MV-4-11 (cell line): ENCODE results near the gene PPP2R5B.
A peak's percentile ranks its signal among the peaks of the same experiment; 100 is the strongest.

Experiments
- DNase-seq: peaks from one replicate; lab custom pipeline; 2025; lab: John Stamatoyannopoulos, UW

The PPP2R5B gene

GRCh38 chr11:64929625-64930024, 5.1 kb downstream of the PPP2R5B start:
- no peak for DNase-seq

GRCh38 chr11:64930340-64930739, 5.9 kb downstream of the PPP2R5B start:
- DNase-seq: no peak

GRCh38 chr11:64931290-64931689, 6.8 kb downstream of the PPP2R5B start:
- DNase-seq: no peak

- no peak for DNase-seq
Measured at GRCh38 chr11:64932324-64932723, 7.8 kb downstream of the PPP2R5B start.

- no peak for DNase-seq
Measured at GRCh38 chr11:64933213-64933934, 8.9 kb downstream of the PPP2R5B start.

- DNase-seq: no peak
Measured at GRCh38 chr11:64933935-64934681, 9.6 kb downstream of the PPP2R5B start.

GRCh38 chr11:64934682-64935358, 10.3 kb downstream of the PPP2R5B start:
- DNase-seq: no peak

GRCh38 chr11:64935359-64936081, 11.0 kb downstream of the PPP2R5B start, which contains the start of gene GPHA2:
TSS of gene GPHA2 (minus strand) at chr11:64935893. CDS start at chr11:64935460, 433 bp downstream.
- no peak for DNase-seq

- DNase-seq: no peak
Measured at GRCh38 chr11:64936539-64936938, 12.1 kb downstream of the PPP2R5B start.

- DNase-seq: peak; percentile 3
Measured at GRCh38 chr11:64947208-64947814, 22.8 kb downstream of the PPP2R5B start.

GRCh38 chr11:64951529-64951928, 27.0 kb downstream of the PPP2R5B start:
- DNase-seq: no peak

GRCh38 chr11:64954201-64954600, 29.7 kb downstream of the PPP2R5B start:
- DNase-seq: no peak

- DNase-seq: no peak
Measured at GRCh38 chr11:64959498-64959897, 35.0 kb downstream of the PPP2R5B start.

- no peak for DNase-seq
Measured at GRCh38 chr11:64960719-64961118, 36.2 kb downstream of the PPP2R5B start.

GRCh38 chr11:64963072-64963631, 38.7 kb downstream of the PPP2R5B start:
- DNase-seq: no peak

GRCh38 chr11:64967375-64967774, 42.9 kb downstream of the PPP2R5B start:
- no peak for DNase-seq

- peak; percentile 25 for DNase-seq
Measured at GRCh38 chr11:64969209-64969608, 44.7 kb downstream of the PPP2R5B start.

GRCh38 chr11:64970731-64971151, 46.3 kb downstream of the PPP2R5B start:
- DNase-seq: no peak

- peak; percentile 53 for DNase-seq
Measured at GRCh38 chr11:64971421-64972233, 47.1 kb downstream of the PPP2R5B start, which contains the start of gene MAJIN. TSS of gene MAJIN (minus strand) at chr11:64972108. CDS start at chr11:64959405, 12,703 bp downstream.

GRCh38 chr11:64974124-64974523, 49.6 kb downstream of the PPP2R5B start:
- DNase-seq: no peak
